Measurements from ENCODE around the gene DEFB113.
"Not testable (repeated sequence)": the region's sequence is repeated elsewhere in the genome, so short reads cannot be mapped to it uniquely, and the experiment has no call there.

Gene DEFB113

GRCh38 chr6:49969605-49970004 lies at the start of gene DEFB113:
TSS of gene DEFB113 (minus strand) at chr6:49969625. CDS start at chr6:49969625, 0 bp downstream.
- no peak for DNase-seq (ENCODE audit: low read depth in 3 of 3)

- no peak for DNase-seq (ENCODE audit: low read depth in 3 of 3)
Measured at GRCh38 chr6:50007819-50008218, 38.4 kb upstream of the DEFB113 start.

GRCh38 chr6:50003139-50003538 lies 33.7 kb upstream of the DEFB113 start:
- no peak for DNase-seq (ENCODE audit: low read depth in 3 of 3)

- DNase-seq (ENCODE audit: low read depth in 3 of 3), result no peak
Measured at GRCh38 chr6:49995278-49995677, 25.9 kb upstream of the DEFB113 start.

GRCh38 chr6:49988900-49989299 lies 19.5 kb upstream of the DEFB113 start:
- DNase-seq (ENCODE audit: low read depth in 3 of 3), result no peak

- no peak for DNase-seq (ENCODE audit: low read depth in 3 of 3)
Measured at GRCh38 chr6:49987749-49988148, 18.3 kb upstream of the DEFB113 start.

- DNase-seq (ENCODE audit: low read depth in 3 of 3), result no peak
Measured at GRCh38 chr6:49986551-49986950, 17.1 kb upstream of the DEFB113 start.

GRCh38 chr6:49982046-49982445 lies 12.6 kb upstream of the DEFB113 start:
- DNase-seq (ENCODE audit: low read depth in 3 of 3), result no peak

- DNase-seq (ENCODE audit: low read depth in 3 of 3), result no peak
Measured at GRCh38 chr6:49980898-49981297, 11.5 kb upstream of the DEFB113 start.

- no peak for DNase-seq (ENCODE audit: low read depth in 3 of 3)
Measured at GRCh38 chr6:49979584-49979983, 10.2 kb upstream of the DEFB113 start.

- DNase-seq (ENCODE audit: low read depth in 3 of 3), result no peak
Measured at GRCh38 chr6:49978332-49979226, 9.2 kb upstream of the DEFB113 start.

- DNase-seq (ENCODE audit: low read depth in 3 of 3), result no peak
Measured at GRCh38 chr6:49966823-49967222, 2.6 kb downstream of the DEFB113 start.

GRCh38 chr6:49966334-49966733 lies 3.1 kb downstream of the DEFB113 start:
- DNase-seq (ENCODE audit: low read depth in 3 of 3), result no peak

- no peak for DNase-seq (ENCODE audit: low read depth in 3 of 3)
Measured at GRCh38 chr6:49964064-49964463, 5.4 kb downstream of the DEFB113 start, which contains the start of gene DEFB114. TSS of gene DEFB114 (minus strand) at chr6:49964164. CDS start at chr6:49964105, 59 bp downstream.

GRCh38 chr6:49958180-49958579 lies 11.2 kb downstream of the DEFB113 start:
- DNase-seq (ENCODE audit: low read depth in 3 of 3), result no peak

GRCh38 chr6:49955847-49956246 lies 13.6 kb downstream of the DEFB113 start:
- no peak for DNase-seq (ENCODE audit: low read depth in 3 of 3)

- no peak for DNase-seq (ENCODE audit: low read depth in 3 of 3)
Measured at GRCh38 chr6:49951926-49952325, 17.5 kb downstream of the DEFB113 start.

GRCh38 chr6:49950415-49950751 lies 19.0 kb downstream of the DEFB113 start:
- no peak for DNase-seq (ENCODE audit: low read depth in 3 of 3)

- DNase-seq (ENCODE audit: low read depth in 3 of 3), result no peak
Measured at GRCh38 chr6:49949062-49949461, 20.4 kb downstream of the DEFB113 start.

- DNase-seq (ENCODE audit: low read depth in 3 of 3), result no peak
Measured at GRCh38 chr6:49946835-49947234, 22.6 kb downstream of the DEFB113 start.

- DNase-seq (ENCODE audit: low read depth in 3 of 3), result not testable (repeated sequence)
Measured at GRCh38 chr6:49944068-49944467, 25.4 kb downstream of the DEFB113 start.

- DNase-seq (ENCODE audit: low read depth in 3 of 3), result no peak
Measured at GRCh38 chr6:49939993-49940498, 29.4 kb downstream of the DEFB113 start.

- DNase-seq (ENCODE audit: low read depth in 3 of 3), result no peak
Measured at GRCh38 chr6:49937811-49938210, 31.6 kb downstream of the DEFB113 start.

Data from stimulated activated CD4-positive, alpha-beta T cell treated with anti-CD3 and anti-CD28 coated beads, TNF-alpha, amount 100 ng/mL, for 48 hours (primary cell).